ENCODE measurements around the gene MRPL10.

DNA sequence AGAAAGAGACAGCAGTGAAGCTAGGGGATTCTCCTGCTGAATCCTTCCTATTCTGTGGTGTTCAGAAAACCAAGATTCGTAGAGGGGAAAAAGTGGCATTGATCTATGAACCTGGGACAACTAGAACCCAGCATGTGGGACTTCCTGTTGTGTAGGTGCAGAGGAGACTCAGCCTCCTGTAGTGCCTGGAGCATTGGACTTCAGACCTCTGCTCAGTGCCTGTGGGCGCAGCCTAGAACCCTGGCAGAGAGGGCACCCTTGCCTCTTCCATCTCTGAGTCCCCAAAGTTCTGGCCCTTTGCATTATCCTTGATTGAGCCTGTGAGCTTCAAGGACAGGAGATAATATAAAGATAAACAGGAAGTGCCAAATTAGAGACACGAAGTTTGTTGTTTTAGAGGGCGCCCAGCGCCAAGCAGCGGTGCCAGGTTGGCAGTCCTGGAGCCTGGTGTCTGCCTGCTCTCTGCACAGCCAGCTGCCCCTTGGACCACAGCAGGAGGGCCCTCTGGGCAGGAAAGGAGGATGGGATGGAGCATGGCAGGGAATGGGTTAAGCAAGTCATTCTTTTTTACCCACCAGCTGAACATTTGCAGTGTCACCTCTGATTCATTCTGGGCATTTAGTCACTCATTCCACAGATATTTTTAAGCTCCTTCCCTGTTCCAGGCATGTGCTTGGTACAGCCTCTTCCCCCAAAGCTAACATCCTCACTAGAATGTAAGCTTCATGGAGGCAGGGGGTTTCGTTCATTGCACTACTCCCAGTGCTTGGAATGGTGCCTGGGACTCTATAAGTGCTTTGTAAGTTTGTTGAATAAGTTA lies 31.5 kb upstream of the MRPL10 start:
- TF ChIP-seq, protein P1, sequence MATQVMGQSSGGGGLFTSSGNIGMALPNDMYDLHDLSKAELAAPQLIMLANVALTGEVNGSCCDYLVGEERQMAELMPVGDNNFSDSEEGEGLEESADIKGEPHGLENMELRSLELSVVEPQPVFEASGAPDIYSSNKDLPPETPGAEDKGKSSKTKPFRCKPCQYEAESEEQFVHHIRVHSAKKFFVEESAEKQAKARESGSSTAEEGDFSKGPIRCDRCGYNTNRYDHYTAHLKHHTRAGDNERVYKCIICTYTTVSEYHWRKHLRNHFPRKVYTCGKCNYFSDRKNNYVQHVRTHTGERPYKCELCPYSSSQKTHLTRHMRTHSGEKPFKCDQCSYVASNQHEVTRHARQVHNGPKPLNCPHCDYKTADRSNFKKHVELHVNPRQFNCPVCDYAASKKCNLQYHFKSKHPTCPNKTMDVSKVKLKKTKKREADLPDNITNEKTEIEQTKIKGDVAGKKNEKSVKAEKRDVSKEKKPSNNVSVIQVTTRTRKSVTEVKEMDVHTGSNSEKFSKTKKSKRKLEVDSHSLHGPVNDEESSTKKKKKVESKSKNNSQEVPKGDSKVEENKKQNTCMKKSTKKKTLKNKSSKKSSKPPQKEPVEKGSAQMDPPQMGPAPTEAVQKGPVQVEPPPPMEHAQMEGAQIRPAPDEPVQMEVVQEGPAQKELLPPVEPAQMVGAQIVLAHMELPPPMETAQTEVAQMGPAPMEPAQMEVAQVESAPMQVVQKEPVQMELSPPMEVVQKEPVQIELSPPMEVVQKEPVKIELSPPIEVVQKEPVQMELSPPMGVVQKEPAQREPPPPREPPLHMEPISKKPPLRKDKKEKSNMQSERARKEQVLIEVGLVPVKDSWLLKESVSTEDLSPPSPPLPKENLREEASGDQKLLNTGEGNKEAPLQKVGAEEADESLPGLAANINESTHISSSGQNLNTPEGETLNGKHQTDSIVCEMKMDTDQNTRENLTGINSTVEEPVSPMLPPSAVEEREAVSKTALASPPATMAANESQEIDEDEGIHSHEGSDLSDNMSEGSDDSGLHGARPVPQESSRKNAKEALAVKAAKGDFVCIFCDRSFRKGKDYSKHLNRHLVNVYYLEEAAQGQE (IDR thresholded peaks at IDR 0.05; ENCODE audit: insufficient replicate concordance, low read depth), result no peak
- TF ChIP-seq, protein P2, sequence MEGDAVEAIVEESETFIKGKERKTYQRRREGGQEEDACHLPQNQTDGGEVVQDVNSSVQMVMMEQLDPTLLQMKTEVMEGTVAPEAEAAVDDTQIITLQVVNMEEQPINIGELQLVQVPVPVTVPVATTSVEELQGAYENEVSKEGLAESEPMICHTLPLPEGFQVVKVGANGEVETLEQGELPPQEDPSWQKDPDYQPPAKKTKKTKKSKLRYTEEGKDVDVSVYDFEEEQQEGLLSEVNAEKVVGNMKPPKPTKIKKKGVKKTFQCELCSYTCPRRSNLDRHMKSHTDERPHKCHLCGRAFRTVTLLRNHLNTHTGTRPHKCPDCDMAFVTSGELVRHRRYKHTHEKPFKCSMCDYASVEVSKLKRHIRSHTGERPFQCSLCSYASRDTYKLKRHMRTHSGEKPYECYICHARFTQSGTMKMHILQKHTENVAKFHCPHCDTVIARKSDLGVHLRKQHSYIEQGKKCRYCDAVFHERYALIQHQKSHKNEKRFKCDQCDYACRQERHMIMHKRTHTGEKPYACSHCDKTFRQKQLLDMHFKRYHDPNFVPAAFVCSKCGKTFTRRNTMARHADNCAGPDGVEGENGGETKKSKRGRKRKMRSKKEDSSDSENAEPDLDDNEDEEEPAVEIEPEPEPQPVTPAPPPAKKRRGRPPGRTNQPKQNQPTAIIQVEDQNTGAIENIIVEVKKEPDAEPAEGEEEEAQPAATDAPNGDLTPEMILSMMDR (IDR thresholded peaks at IDR 0.05; ENCODE audit: insufficient read depth, low read length), result no peak
- TF ChIP-seq GABPA (IDR thresholded peaks at IDR 0.05; ENCODE audit: low read depth) (no peak), POLR2AphosphoS5 (IDR thresholded peaks at IDR 0.05; ENCODE audit: low read depth) (no peak), SPI1 (IDR thresholded peaks at IDR 0.05; ENCODE audit: borderline replicate concordance, low read depth) (no peak)
